ENCODE measurements around the gene TUSC2.

- TF ChIP-seq CREB1 (CRISPR knock-in tag; IDR thresholded peaks at IDR 0.05; ENCODE audit: low read depth): peak; percentile 94
- TF ChIP-seq CTCF (conservative IDR thresholded peaks at IDR 0.05; ENCODE audit: low read depth in 2 of 2): no peak
- no peak for TF ChIP-seq EZH2 (IDR thresholded peaks at IDR 0.05; ENCODE audit: low read depth, unreplicated experiment)
- TF ChIP-seq NANOG (IDR thresholded peaks at IDR 0.05; ENCODE audit: borderline replicate concordance): no peak
- peak; percentile 76 for TF ChIP-seq POLR2AphosphoS5 (IDR thresholded peaks at IDR 0.05; ENCODE audit: low read depth)
- TF ChIP-seq EZH2phosphoT487 (IDR thresholded peaks at IDR 0.05; ENCODE audit: unreplicated experiment): no peak
- no peak for TF ChIP-seq JUNB (IDR thresholded peaks at IDR 0.05; ENCODE audit: unreplicated experiment)
- no peak for TF ChIP-seq STAT1 (IDR thresholded peaks at IDR 0.05; ENCODE audit: unreplicated experiment)
Measured at GRCh38 chr3:50292159-50293078, 35.6 kb downstream of the TUSC2 start, which contains the start of gene IFRD2.

Measured in GM23338 (cell line).